Left renal cortex interstitium (tissue), 4 donors: ENCODE measurements around the gene PERM1. TPM values are rescaled to one million over a fixed set of nuclear protein-coding genes. Genes with fewer than 3 reads are reported as not detected.
"Not testable (repeated sequence)": the region's sequence is repeated elsewhere in the genome, so short reads cannot be mapped to it uniquely, and the experiment has no call there.

ENCODE experiments used
- DNase-seq, 4 donors: peaks; one replicate each; pipeline ENCODE4 v3.0.0-alpha.2; 2013; ENCODE audit warnings: low read depth in 4 of 4, low spot score in 2 of 4, missing footprints in 1 of 4
- polyA plus RNA-seq, 4 donors: library from polyadenylated mRNA; unstranded; fragments of 120-200 nt; gene quantifications; one replicate each; pipeline ENCODE4 v1.2.1, GENCODE V29; 2013; ENCODE audit not compliant: insufficient read length in 4 of 4

Gene PERM1, protein sequence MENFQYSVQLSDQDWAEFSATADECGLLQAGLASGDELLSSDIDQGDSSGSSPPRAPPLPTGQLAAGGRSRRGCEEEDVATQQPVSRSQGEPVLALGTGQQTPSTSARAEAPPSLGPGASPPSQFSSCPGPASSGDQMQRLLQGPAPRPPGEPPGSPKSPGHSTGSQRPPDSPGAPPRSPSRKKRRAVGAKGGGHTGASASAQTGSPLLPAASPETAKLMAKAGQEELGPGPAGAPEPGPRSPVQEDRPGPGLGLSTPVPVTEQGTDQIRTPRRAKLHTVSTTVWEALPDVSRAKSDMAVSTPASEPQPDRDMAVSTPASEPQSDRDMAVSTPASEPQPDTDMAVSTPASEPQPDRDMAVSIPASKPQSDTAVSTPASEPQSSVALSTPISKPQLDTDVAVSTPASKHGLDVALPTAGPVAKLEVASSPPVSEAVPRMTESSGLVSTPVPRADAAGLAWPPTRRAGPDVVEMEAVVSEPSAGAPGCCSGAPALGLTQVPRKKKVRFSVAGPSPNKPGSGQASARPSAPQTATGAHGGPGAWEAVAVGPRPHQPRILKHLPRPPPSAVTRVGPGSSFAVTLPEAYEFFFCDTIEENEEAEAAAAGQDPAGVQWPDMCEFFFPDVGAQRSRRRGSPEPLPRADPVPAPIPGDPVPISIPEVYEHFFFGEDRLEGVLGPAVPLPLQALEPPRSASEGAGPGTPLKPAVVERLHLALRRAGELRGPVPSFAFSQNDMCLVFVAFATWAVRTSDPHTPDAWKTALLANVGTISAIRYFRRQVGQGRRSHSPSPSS
- under 1 TPM in 2 of 4 donors, not detected in 2; 0.30 to 0.46 TPM for polyA plus RNA-seq

DNA sequence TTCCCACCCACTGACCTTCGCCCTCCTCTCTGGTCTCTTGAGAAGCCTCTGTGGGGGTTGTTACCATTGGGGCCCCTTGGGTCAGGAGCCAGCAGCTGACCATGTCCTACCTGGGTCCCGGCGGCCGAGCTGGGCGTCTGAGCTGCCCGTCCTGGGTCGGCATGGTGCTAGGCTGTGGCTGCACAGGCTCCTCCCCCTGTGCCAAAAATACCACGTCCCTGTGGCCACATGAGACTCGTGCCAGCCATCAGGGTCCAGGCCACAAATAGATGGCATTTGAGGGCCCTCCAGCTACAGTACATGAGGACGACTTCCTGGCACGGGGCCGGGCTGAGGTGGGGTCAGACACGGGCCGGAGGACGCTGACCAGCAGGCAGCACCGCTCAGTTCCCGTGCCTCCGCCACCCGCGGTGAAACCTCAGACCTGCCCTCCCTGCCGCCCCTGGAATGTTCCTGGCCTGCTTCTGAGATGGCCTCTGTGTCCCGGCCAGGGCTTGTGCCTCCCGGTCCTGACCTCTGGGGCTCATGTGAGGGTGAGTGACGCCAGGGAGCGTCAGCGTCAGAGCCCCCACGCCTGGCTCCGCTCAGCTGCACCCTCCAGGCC, at the start of gene PERM1:
Gene PERM1, minus strand, starts transcription at position 139 of the 604 bp plus-strand sequence. CDS start 1,064 bp downstream, outside the sequence.
- DNase-seq: no peak

DNA sequence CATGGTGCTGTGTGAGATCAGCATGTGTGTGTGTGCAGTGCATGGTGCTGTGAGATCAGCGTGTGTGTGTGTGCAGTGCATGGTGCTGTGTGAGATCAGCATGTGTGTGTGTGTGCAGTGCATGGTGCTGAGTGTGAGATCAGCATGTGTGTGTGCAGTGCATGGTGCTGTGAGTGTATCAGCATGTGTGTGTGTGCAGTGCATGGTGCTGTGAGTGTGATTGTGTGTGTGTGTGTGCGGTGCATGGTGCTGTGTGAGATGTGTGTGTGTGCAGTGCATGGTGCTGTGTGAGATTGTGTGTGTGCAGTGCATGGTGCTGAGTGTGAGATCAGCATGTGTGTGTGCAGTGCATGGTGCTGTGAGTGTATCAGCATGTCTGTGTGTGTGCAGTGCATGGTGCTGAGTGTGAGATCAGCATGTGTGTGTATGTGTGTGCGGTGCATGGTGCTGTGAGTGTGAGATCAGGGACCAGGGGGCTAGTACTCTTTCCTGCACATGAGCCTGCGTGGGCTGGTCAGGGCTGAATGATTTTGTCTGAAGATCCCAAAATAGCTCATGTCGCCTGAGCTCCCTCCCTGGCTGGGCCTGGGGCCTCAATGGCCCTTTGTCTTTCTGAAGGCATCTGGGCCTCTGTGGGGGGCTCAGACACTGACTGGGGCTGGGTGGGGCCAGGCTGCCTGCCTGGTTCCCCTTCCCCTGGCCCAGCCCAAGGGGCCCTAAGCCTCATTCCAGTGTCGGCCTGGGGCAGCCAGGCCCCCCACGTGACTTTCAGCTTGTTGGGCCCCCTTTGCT, 49.2 kb upstream of the PERM1 start:
- DNase-seq: not testable (repeated sequence)

DNA sequence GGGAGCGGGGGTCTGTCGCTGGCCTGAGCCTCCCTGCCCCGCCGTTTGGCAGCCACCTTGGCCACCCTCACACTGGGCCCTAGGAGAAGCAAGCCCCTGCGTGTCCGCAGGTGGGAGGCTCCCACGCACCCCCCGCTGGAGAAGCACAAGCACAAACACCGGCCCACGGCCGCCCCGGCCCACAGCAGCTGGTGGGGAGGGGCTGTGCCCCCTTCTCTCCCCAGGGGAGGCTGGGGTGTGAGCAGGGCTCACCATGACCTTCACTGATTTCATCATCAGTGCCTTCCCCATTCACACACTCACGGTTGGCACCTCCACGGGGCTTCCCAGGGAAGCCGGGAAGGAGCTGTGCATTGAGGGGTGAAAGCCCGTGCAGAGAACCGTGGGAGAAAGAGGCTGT, 45.9 kb upstream of the PERM1 start:
- no peak for DNase-seq

DNA sequence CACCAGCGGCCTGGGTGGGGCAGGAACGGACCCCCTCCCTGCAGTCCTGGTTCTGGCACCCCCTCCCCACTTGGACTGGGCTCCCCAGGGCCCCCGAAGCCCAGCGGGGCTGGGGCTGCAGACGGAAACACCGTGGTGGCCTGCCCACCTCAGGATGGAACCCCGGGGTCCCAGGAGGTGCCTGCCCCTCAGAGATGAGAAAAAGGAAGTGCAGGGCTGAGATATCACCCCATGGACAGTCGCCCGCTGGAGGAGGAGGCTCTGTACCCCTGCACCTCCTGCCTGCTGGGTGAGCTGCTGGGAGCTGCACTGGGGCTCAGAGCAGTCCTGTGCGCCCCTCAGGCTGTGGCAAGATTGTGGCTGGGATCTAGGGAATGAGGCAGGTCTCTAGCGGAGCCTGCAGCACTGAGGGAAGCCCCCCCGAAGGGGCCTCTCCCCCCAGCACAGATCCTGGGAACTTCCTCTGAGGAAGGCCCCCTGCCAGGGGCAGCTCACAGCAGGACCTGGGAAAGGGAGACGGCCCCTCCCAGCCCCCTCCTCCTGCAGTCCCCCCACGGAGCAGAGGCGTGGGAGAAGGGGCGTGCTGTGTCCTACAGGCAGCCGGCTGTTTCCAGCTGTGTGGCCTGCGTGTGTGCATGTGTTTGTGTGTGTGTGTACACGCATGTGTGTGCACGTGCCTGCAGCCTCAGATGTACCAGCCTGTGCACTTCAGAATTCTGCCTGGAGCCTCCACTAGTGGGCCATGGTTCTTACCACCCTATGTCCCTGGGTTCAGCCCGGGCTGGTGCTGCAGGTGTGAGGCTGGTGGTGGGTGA, 44.9 kb upstream of the PERM1 start:
- DNase-seq: no peak

DNA sequence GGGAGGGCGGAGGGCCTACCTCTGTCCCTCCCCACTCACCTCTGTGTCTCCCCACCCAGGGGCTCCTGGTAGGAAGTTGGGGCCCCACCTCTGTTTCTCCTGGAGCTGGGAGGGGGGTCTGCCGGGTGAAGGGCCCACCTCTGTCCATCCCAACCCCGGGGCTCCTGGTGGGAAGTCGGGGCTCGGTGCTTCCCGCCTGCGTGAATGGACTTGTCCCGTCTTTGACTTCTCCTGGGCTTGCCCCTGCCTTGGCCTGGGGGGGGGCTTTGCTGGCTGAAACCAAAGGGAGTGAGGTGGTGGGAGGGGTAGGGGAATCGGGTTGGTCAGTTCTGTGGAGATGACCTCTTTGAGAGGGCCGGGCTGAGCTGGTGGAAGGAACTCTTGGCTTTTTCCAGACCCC, 43.8 kb upstream of the PERM1 start:
- DNase-seq: no peak

DNA sequence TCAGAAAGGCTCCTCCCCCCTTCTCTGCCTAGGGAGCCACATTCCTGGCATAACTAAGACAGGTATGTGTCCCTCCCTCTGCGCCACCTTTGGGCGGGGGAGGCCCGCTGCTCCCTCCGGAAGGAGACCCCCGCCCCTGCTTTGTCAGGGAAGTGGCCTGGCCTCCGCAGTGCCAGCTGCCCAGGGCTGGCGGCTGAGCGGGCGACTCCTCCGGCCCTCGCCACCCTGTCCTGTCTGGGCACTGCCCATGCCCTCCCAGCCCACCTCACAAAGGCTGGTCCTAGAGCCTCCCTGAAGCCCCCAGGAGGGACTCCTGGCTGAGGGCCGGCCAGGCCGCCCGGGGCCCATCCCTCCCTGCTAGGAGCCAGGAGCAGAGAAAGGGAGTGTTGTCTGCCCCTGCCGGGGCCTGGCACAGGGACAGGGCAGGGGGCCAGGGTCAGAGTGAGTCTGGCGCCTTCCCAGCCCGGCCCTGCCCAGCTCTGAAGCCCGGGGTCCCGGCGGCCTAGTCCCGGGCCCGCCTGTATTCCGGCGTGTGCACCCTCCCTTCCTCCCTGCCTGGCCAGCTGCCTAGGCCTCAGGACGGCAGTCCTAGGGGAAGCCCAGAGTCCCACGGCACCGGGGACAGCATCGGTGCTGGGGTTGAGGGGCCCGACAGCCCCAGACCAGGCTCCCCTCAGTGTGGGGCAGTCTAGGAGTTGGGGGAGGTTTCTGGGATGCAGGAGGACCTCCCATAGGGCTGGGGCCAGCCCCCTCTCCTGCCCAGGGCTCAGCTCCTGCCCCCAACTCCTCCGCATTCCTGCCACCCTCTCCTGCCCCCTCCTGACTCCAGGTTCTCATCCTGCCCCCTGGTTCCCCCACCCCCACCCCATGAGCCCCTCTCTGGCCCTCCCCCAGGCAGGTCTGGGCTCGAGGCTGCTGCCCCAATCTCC, 43.1 kb upstream of the PERM1 start:
- no peak for DNase-seq

DNA sequence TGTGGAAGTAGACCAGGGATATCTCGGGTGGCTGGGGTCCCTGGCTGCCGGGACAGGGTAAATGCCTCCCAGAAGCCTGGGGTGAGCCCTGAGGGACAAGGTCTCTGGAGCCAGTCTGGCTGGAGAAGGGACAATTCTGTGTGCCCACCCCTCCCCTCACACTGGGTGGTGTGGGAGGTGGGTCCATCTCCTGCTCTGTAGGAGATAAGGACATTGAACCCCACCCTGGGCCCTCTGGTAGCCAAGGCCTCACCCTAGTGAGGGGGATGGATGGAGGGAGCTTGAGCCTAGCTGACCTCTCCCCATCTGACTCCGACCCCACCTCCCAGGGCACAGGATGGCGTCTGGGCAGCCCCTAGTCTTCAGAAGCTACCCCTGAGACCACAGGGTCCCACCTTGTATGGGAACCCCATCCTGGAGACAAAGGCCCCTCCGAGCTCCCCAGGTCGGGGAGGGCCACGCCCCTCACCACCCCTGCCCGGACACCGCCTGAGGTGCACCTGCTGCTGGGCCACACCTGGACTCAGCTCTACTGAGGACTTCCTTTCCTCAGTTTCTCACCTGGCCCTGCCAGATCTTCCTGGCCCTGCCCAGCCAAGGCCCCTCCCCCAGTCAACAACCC, 42.4 kb upstream of the PERM1 start:
- DNase-seq: no peak

DNA sequence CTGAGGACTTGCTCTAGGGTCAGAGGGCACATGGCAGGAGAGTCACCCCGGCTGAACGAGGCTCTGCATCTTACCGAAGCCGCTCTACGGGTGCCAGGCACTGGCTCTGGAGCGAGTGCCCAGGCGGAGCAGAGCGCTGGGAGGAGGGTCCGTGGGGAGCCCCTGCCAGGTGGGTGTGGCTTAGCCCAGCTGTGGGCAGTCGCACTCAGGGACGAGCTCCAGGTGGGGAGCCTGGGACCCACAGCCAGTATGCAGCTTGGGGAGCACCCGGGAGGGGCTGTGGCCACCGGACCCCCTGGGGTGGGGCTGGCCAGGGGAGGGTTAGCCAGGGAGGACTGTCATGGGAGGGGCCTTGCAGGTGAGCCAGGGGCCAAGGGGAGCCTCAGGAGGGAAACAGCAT, 41.8 kb upstream of the PERM1 start:
- no peak for DNase-seq

DNA sequence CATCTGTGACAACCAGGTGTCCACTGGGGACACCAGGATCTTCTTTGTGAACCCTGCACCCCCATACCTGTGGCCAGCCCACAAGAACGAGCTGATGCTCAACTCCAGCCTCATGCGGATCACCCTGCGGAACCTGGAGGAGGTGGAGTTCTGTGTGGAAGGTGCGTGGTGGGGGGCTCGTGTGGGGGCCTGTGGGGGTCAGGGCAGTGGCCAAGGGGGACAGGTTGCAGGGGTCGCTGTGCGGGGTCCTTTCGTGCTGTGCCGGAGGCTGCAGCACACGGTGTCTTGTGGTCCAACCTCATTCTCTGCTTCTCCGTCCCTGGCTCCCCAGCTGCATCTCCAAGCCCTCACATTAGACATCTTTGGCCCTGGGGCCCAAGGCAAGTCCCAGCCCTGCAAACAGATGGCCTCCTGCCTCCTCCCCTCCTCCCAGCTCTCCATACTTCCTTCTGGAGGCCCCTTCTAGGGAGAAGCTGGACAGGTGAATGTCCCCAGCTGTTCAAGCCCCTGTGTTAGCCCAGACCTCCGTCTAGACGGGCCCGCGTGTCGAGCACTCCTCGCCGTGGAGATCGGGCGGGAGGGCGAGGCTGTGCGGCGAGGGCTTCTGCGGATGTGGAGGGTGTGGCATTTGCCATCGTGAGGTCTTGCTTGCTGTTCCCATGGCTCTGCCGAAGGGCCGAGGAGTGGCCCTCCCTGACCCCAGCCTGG, 40.6 kb upstream of the PERM1 start:
- DNase-seq: no peak

DNA sequence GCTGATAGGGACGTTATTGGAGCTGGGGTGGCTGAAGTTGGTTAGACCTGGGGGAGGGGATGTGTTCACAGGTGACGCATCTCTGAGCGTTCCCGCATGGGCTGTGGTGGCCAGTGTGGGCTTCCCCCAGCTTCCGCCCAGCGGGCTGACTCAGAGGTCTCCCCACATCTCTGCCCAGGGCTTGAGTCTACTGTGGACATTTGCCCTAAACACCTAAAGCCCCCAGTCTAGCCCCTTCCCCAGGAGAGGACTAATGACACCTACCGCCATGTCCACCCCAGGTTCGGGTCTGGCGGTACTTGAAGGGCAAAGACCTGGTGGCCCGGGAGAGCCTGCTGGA, 40.0 kb upstream of the PERM1 start:
- no peak for DNase-seq

DNA sequence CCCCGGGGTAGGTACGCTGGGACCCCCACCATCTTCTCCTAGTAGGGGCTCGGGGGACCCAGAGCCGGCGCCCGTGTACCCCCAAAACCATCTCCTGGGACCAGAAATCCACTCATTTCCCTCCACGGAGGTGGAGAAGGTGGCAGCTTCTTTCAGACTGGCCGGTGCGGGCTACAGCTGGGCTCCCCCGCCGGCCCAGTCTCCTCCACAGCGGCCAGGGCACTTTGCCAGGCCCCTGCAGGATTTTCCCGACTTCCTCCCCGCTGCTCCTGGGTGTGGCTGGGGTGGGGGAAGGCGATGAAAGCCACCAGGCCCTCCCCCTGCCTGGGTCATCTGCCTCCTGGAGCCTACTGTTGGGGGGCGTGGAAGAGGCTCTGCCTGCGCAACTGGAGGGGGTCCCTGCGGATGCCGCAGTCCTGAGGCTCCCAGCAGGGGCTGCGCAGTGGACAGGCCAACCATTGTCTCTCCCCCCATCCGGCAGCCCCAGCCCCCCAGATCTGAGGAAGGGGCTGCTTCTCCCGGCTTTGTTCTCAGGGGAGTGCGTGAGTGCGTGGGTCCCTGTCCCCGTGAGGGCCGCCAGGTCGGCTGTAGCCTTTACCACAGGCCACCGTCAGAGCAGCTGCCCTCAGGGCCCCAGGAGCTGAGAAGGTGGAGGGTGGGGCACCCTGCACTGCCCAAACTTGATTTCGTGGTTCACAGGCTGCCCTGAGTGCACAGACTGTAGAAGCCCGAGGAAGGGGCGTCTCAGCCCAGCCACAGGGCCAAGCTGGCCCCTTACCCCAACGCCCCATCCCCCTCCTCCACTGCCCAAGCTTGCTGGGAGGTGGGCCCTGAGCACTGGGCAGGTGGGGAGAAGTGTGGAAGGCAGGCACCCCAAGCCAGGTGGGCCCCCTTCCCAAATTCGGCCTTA, 39.4 kb upstream of the PERM1 start:
- no peak for DNase-seq

DNA sequence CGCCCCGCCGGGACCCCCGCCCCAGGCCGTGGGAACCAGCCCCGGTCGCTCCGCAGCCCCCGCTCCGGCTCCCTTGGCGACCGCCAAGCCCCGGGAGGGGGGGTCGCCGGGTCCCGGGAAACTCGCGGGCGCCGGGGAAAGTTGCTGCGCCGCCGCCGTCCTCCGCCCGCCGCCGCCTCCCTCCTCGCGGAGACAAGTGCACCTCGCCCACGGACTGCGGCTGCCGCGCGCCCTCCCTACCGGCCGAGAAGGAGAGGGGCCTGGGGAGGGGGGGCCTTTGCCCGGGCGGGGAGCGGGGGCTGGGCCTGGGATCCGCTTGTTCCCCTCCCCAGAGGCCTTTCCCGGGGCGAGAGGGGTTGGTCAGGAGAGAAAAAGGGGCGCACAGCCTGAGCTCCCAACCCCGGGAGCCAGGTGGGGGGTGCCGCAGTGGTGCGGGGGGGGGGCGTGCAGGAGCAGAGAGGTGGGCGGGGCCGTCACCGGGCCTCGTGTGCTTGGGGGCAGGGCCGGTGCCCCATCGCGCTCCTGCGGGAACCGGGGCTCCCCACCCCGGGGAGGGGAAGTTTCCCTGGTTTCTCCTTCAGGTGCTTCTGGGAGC, 38.6 kb upstream of the PERM1 start:
- DNase-seq: no peak

DNA sequence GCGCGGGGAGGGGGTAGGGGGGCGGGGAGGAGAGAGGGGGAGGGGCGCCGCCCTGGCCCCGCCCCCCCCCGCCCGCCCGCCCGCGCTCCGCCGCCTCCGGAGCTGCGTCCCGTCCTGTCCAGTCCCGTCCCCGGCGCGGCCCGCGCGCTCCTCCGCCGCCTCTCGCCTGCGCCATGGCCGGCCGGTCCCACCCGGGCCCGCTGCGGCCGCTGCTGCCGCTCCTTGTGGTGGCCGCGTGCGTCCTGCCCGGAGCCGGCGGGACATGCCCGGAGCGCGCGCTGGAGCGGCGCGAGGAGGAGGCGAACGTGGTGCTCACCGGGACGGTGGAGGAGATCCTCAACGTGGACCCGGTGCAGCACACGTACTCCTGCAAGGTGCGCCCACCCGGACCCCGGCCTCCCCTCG, 38.1 kb upstream of the PERM1 start, which contains the start of gene AGRN:
Gene AGRN, plus strand, starts transcription at position 121 of the 405 bp plus-strand sequence. Its CDS starts 53 bp downstream, at position 174.
- no peak for DNase-seq

DNA sequence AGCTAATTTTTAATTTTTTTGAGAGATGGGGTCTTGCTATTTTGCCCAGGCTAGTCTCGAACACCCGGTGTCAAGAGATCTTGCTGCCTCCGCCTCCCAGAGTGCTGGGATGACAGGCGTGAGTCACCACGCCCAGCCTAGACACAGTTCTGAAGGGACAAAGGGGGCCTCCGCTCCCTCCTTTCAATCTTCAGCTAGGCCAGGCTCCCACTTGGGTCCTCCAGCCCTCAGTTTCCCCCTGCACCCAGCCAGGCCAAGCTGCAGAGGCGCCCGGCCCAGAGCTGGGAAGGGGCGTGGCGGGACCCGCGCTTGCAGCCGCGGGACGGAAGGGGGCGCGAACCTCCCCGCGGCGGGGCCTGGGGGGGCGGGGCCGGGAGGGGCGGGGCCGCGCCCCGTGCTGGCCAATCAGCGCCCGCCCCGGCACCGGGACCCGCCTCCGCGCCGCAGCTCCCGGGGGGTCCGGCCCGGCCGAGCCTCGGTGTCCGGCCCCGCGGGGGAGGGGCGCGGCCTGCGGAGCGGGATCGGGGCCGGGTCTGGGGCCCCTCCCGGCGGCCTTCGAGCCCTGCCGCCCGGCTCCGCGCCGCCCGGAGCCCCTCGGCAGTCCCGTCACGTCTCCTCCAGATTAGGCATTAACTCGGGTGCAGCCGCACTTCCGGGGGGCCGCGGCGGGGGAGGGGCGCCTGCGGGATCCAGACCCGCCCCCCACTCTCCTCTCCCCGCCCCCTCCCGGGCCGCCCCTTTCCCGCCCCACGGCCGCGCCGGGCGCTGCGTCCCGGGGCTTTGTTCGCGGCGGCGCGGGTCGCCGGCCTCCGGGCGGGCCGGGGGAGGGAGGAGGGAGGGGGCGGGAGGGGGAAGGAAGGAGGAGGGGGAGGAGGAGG, 37.5 kb upstream of the PERM1 start:
- no peak for DNase-seq

DNA sequence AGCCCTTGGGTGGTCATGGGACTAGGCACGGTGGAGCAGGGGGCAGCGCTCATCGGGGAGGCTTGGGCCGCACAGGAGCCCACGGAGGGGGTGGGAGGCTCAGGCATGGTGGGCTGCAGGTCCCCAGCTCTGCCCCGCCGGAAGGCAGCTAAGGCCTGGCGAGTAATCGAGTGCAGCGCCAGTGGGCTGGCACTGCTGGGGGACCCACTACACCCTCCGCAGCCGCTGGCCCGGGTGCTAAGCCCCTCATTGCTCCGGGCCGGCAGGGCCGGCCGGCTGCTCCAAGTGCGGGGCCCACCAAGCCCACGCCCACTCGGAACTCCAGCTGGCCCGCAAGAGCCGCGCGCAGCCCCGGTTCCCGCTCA, 36.4 kb upstream of the PERM1 start:
- not testable (repeated sequence) for DNase-seq
